GM13976 (cell line): Measurements from ENCODE around the gene RBM10.

Experiments
- DNase-seq: peaks from one replicate; pipeline ENCODE4 v3.0.0; 2012; ENCODE audit warnings: low spot score
- in situ Hi-C: fragments of 300-500 bp; cut with MboI; formaldehyde crosslinking; loops from one replicate; pipeline ENCODE4 v1.12.0; 2022; ENCODE audit warnings: low sequenced_read_pairs, mixed read lengths, inconsistent platforms; ENCODE audit not compliant: unreplicated experiment
- TF ChIP-seq, protein P1 (sequence below): IDR thresholded peaks from 2 replicates; pipeline ENCODE4 v1.5.1; 2012; ENCODE audit warnings: borderline replicate concordance, mild to moderate bottlenecking; ENCODE audit not compliant: insufficient read depth; ENCODE audit errors: extremely low read depth, missing control alignments, control extremely low read depth

Gene RBM10

GRCh38 chrX:47172971-47173792 lies 28.2 kb downstream of the RBM10 start:
- in situ Hi-C loops = no loop called here

GRCh38 chrX:47174376-47174775 lies 29.4 kb downstream of the RBM10 start:
- no peak for DNase-seq
- TF ChIP-seq, protein P1, sequence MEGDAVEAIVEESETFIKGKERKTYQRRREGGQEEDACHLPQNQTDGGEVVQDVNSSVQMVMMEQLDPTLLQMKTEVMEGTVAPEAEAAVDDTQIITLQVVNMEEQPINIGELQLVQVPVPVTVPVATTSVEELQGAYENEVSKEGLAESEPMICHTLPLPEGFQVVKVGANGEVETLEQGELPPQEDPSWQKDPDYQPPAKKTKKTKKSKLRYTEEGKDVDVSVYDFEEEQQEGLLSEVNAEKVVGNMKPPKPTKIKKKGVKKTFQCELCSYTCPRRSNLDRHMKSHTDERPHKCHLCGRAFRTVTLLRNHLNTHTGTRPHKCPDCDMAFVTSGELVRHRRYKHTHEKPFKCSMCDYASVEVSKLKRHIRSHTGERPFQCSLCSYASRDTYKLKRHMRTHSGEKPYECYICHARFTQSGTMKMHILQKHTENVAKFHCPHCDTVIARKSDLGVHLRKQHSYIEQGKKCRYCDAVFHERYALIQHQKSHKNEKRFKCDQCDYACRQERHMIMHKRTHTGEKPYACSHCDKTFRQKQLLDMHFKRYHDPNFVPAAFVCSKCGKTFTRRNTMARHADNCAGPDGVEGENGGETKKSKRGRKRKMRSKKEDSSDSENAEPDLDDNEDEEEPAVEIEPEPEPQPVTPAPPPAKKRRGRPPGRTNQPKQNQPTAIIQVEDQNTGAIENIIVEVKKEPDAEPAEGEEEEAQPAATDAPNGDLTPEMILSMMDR = no peak
- in situ Hi-C loops = no loop called here

More at GRCh38 chrX:47172971-47173792, 28.2 kb downstream of the RBM10 start:
- DNase-seq = no peak
- TF ChIP-seq, protein P1 = no peak

DNA sequence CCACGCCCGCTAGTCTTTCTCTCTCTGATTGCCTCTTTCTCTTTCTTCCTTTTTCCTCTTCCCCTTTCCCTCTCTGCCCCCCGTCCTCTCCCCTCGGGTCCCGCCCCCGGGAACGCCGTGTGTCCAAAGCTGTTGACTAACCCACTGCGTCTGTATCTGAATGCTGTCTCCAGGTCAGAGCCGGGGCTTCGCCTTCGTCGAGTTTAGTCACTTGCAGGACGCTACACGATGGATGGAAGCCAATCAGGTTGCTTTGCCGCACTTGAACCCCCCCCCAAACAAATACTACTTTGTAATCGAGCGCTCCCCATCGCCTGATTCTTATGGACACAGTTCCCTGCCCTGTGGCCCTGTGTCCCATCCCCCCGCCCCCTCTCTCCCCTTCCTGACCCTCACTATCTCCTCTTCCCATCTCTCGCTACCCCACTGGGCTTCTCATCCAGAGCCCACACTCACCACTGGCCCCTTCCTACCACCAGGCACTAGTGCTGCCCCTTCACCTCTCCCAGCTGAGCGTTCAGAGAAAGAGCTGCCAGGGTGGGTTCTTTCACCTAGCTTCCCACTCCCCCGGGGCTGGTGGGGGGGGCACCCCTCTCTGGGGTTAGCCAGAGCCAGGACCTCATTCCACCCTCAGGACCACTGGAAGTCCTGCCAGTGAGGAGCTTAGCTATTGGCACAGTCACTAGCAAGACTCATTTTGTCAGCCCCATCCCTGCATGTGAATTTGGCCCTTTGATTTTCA lies 30.0 kb downstream of the RBM10 start:
- DNase-seq = no peak
- in situ Hi-C loops = no loop called here
- TF ChIP-seq, protein P1 = no peak

DNA sequence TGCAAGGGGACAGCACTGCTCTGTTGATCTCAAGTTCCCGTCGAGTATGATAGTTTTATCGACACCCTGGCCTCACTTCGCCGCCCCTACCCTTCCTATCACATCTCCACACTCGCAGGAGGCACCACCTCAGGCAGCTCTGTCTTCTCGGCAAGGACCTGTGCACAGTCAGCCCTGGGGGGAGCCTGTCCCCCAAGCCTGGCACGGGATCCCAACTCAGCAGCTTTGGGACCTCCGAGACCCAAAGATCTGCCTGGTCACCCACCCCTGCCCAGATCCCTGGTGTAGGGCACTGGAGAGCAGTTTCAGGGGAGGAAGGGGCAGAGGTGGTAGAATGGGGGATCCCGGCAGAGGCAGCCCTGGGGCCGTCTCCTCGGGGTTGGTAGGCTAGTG lies 30.6 kb downstream of the RBM10 start:
- no peak for DNase-seq
- TF ChIP-seq, protein P1 = no peak
- in situ Hi-C loops = no loop called here

DNA sequence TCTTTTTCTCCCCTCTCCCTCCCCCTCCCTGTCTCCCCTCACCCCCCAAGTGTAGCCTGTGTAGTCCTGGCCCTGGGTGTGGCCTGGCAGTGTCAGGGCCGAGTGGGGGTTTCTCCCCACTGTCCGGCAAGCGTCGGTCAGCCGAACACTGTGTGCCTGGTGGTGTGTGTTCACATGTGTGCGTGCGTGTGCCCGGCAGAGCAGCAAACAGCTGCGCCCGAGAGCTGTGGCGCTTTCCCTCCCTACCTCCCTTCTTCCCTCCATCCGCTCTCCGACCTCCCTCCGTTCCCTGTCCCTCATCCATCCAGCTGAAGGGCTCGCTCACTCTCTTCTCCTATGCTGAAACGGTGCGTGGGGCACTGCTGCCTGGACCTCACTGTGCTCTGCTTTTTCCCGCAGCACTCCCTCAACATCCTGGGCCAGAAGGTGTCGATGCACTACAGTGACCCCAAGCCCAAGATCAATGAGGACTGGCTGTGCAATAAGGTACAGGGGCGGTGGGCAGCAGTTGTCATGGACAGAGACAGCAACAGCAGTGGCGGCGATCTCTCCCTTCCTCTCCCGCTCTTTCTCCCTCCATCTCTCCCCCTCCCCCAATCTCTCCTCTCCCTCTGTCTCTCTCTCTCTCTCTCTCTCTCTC lies 31.2 kb downstream of the RBM10 start:
- no peak for DNase-seq
- TF ChIP-seq, protein P1 = no peak
- in situ Hi-C loops = no loop called here

- TF ChIP-seq, protein P1 = no peak
- no peak for DNase-seq
- in situ Hi-C loops = no loop called here
These were observed 32.1 kb downstream of the RBM10 start for GRCh38 chrX:47177079-47177478.
